DOHH2 (cell line): ENCODE results near the gene COPS3.

Source experiments
- EZH2phosphoT487 ChIP-seq: fragments of 200-600 bp; sonication (generic); IDR thresholded peaks from 2 replicates; pipeline ENCODE4 v1.6.1; 2017; ENCODE audit warnings: borderline replicate concordance, mild to moderate bottlenecking, antibody characterized with exemption, low read length, moderate library complexity, mixed read lengths
- TF ChIP-seq, protein P1 (sequence below): fragments of 200-600 bp; sonication (generic); IDR thresholded peaks from one replicate; pipeline ENCODE4 v1.5.1; 2014; ENCODE audit warnings: antibody characterized with exemption, mild to moderate bottlenecking, low read depth, low read length; ENCODE audit not compliant: poor library complexity, severe bottlenecking

DNA sequence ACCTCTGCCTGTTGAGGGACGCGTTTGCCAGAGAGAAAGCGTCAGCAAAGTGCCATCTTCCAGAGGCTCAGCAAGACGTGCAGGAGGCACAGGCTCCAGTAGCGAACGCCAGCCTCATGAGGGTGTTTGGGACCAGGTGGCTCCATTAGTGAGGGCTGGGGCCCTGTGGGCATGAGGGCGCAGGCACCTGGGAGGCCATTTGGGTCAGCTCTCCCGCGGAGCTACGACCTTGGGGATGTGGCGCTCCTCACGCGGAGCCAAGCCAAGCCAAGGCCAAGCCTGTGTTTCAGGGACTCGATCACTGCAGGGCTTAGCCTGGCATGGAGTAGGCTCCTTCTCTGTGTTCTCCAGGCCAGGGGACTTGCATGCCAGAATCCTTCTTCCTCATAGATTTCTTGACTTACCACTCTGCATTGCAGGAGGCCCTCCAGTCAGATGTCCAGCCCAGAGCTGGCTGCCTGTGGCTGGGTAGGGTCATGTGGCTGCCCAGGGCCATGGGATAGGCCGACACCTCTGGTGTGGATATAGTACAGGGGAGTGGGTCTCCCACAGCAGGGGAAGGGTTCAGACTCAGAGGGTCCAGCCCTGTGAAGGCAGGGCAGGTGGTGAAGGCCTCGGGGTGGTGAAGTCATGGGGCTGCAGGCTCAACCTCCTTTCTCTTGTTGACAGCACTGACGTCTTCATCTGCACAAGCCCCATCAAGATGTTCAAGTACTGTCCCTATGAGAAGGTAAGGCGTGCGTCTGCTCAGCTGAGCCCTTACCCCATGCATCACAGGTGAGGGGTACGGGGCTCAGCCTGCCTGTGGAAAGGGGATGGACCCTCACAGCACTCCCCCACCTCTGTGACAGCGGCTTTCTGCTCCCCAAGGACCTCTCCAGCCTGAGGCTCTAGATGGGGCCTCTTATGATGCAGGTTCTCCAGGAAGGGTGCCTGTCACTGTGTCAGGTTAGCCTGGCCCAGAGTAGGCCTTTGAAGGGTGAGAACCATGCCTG lies 41.8 kb upstream of the COPS3 start:
- TF ChIP-seq, protein P1, sequence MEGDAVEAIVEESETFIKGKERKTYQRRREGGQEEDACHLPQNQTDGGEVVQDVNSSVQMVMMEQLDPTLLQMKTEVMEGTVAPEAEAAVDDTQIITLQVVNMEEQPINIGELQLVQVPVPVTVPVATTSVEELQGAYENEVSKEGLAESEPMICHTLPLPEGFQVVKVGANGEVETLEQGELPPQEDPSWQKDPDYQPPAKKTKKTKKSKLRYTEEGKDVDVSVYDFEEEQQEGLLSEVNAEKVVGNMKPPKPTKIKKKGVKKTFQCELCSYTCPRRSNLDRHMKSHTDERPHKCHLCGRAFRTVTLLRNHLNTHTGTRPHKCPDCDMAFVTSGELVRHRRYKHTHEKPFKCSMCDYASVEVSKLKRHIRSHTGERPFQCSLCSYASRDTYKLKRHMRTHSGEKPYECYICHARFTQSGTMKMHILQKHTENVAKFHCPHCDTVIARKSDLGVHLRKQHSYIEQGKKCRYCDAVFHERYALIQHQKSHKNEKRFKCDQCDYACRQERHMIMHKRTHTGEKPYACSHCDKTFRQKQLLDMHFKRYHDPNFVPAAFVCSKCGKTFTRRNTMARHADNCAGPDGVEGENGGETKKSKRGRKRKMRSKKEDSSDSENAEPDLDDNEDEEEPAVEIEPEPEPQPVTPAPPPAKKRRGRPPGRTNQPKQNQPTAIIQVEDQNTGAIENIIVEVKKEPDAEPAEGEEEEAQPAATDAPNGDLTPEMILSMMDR, result no peak
- TF ChIP-seq EZH2phosphoT487, result no peak
